HG03097 (cell line): ENCODE measurements around the gene THRB.

ENCODE experiments used
- ATAC-seq: cut with Tn5 transposase; IDR thresholded peaks from one replicate; pipeline ENCODE4 v1.9.1; 2021; ENCODE audit not compliant: unreplicated experiment, low FRiP score

THRB gene

GRCh38 chr3:24164967-24165602 is 329.6 kb downstream of the THRB start:
- no peak for ATAC-seq

- ATAC-seq = no peak
Measured at GRCh38 chr3:24162929-24163328, 331.7 kb downstream of the THRB start.

GRCh38 chr3:24161841-24162240 is 332.8 kb downstream of the THRB start:
- ATAC-seq = no peak

DNA sequence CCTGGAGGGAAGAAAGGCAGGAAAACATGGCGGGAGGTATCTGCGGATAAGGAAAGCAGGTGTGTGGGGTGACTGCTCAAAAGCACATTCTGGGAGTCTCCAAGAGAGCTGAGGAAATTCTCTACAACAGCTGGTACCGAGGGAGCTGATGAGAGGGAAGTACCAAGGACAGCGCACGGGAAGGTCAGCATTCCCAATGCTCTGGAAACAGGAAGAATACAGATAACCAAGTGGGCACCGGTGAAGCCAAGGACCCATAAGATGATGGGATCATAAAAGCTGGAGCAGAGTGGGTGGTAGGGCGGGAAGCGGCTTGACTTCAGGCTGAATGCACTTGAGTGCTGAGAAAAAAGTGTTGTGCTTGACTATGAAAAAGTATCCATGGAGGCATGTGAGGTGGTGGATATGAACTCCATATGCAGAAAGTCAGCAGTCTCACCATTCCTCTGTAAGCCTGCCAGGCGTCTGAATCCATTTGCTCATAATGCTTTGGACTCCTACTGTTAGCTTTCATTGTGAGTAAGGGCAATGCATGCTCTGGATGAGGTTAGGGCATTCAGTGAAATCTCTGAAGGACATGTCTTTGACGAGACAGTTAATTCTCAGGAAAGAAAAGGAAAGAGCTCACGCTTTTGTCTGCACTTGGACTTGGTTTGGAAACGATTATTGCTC is 334.1 kb downstream of the THRB start:
- ATAC-seq = no peak

DNA sequence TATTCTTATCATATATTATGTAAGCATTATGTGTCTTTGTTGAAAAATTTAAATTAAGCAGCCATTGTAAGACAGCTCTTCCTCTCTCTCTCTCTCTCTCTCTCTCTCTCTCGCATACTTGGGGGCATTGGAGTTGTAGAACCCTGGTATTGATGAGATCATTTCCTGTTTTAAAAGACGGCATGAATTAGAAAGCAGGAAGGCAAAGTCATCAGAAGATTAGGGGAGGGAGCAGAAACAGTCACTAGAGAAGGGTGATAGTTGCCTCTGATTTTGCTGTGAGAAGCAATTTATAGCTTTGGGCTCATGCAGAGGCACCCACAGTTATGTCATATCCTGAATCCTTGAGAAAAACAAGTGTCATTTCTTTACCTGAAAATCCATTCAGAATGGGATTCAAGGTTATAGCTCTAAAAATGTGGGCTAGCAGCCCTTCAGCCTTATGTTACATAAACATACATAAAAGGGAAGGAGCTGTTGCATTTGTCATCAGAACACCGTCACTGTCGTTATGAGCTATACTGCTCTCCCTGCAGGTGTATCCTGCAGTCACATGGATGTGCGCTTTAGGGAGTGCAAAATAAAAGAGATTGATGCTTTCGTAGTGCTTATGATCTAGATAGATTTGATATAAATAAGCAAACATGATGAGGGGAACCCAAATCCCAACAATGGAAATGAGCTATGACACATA is 335.7 kb downstream of the THRB start:
- ATAC-seq = no peak

- no peak for ATAC-seq
Measured at GRCh38 chr3:24157106-24157505, 337.5 kb downstream of the THRB start.

DNA sequence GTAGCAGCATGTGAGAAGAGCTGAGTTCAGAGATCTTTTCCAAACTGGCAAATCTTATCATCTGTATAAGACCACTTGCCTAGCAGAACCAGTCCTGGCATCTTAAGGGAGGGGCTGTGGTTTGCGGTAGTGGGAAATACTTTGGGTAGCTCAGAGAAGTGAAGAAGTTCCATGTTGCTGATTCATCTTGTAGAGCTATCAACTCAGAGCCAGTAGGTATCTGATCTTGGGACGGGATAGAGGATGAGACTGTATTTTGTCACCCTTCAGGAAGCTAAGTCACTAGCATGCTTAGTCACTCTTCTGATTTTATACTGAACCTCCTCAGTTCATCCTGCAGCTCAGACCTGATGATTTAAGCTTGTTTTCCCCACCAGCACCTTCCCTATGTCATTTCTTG is 338.2 kb downstream of the THRB start:
- no peak for ATAC-seq

DNA sequence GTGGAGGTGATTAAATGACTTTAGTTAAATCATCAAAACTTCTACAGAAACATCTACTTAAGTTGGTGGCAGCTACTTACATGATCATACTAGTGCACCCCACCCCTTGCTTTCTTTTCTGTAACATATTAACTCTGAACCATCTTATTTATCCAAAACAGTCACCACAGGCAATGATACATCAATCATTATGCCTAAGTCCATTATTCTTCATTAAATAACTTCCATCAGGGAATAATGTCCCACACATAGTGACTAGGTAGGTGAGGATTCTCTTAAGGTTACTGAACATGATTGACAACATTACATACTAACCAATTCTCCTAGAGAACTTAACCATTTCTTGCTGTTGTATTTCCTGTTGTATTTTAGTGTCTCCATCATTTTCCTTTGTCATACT is 339.4 kb downstream of the THRB start:
- ATAC-seq = no peak

GRCh38 chr3:24154781-24155180 is 339.9 kb downstream of the THRB start:
- no peak for ATAC-seq

- ATAC-seq = peak; percentile 78
Measured at GRCh38 chr3:24154013-24154695, 340.5 kb downstream of the THRB start.

DNA sequence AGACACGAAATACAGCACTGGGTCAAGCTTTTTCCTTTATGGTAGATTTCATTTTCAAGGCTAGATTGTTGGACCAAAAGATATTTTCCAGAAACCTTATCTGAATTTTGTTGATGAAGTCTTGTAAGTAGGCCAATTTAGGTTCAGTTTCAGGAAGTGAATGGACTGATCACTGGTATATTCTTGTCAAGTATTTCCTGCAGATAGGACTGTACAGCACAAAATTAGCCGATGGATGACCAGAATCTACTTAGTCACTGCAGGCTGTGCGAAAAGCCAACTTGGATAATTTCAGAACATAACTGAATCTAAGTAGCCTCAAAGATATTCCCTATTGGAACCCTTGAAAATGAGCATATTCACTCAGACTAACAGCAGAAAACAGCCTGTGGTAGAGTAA is 343.1 kb downstream of the THRB start:
- no peak for ATAC-seq

DNA sequence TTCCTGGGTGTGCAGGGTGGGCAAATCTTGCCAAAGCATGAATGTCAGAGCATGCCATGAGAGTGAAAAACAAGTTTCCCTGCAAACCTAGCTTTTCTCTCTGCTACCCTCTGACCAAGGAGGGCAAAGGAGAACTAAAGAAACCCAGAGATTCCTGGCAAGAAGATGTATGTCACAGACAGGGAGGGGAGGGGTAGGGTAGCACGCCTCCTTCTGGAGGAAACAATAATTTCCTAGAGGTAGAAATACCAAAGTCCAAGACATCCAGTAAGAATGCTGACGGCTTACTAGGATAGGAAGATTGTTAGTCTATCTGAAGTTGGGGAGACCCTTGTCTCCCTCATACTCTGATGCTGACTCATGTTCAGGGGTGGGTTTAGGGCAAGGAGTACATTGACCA is 345.6 kb downstream of the THRB start:
- ATAC-seq = no peak

DNA sequence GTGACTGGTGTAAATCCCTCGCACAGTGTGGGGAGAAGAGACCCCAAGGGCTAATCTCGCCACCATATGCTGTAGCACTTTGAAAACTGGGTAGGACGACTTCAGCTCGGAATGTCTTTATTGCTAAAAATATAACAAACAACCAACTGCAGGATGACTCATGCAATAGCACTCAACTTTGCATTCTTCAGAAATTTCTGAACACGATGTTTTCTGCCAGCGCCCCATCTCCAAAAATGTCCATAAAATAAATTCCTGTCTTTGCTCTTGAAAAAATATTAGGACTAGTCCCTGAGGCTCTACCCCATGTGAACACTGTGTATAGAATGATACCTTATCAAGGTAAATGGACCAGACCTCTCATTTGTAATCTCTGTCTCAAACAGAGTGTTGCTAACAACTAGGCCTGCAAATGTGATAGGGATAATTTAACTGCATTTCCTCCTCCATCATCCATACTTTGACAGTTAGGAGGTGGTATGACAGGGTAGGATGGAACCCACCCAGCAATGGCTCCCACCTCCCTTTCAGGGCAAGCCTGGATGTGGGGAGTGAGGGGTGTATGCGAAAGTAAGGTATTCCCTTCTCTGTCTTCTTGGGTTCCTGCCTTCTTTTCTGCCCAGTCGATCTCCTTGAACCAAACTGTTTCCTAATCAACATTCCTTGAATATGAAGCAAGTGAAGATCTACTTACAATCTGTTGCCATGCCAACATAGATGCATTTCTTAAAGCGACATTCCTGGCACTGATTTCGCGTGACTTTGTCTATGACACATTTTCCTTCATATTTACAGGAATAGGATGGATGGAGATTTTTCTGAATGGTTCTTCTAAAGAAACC is 348.4 kb downstream of the THRB start:
- no peak for ATAC-seq

DNA sequence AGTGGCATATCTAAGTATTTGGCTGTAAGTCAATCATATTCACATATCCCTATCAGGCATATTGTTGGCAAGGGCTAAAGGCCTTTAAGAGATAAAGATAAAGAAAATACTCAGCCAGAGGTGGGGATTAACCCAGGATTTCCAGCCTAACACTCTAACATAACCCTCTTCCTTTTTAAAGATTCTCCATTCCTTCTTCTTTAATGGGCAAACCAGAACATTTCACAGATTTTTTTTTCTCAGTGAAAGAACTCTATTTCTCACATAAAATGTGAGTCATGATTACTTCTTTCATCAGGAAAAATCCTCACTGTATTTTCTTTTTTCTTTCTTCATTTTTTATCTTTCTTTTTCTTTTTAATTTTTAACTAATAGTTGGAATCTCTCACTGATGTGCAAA is 349.2 kb downstream of the THRB start:
- no peak for ATAC-seq

DNA sequence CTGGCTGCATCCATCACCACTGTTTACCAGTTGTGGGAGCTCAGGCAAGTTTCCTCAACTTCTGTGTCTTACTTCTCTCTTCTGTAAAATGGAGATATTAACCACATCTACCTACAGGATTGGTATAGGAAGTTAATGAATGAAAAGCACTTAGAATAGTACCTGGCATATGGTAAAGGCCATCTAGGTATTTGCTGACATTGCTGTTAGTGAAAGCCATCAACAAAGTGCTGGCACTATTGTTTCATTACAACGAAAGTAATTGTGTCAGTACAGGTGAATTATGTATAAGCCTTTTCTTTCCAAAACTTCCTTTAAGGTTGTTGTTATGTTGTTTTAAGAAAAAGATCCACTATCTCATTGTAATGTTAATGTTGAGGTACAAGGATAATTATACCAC is 352.5 kb downstream of the THRB start:
- ATAC-seq = no peak

DNA sequence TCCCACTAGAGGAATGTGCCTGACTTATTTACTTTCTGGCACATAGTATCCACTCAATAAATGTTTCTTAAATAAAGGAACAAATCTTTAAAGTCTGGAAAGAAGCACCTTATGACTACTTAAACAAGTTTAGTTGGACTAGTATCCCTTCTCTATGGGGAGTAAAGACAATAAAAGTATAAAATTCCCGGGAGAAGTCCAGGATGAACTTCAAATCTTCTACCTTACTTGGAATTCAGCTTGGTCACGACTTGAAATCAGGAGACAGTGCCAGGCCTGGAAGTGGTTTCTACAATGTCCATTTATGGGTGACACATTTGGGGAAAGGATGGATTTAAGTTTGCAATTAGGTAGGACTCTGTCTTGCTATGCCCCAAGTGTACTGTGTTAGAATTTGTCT is 353.1 kb downstream of the THRB start:
- ATAC-seq = no peak

DNA sequence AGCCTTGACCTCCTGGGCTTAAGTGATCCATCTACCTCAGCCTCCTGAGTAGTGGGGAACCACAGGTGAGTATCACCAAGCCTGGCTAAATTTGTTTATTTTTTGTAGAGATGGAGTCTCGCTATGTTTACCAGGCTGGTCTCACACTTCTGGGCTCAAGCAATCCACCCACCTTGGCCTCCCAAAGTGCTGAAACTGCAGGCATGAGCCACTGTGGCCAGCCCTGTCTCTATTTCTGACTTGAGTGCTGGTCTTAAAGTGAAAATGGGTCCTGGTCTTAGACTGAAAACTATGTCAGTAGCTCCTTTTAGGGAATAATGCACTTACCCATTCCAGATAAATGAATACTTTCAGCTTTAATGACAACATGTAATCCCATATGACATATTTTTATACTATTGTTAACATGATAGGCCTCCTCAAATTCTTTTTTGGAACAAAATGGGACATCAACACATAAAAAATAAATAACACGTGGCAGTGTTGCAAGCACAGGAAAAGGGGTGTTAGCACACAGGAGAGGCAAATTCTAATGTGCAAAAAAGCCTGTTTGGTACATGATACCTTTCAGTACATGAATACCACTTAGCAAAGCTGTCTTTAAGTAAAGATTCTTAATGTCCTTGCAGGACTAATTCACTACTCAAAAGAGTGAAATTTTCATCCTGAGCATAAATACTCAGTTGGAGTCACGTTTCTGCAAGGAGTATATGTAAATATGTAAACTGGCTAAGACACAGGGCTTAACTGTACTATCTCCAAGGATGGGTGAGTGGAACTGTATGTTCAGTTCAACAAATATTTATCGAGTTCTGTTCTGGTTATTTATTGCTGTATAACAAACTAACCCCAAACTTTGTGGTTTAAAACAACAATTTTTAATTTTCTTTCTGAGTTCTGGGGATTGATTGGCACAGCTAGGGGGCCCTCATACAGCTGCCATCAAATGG is 354.9 kb downstream of the THRB start:
- no peak for ATAC-seq

DNA sequence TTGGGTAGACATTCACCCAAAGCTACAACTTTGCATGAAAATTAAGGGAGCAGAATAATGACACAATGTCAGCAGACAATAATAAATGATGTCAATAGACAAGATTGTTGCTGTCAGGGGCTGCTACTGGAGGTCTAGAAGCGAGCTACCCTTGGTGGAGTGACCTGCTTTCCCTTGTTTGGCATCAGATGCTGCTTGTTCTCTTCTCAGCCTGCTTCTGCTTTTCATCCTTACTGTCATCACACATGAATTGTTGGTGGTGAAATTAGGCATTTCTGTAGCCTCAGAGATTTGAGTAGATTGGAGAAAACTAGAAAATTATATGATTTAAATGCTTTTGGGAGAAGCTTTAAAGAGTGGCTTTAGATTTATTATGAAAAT is 355.8 kb downstream of the THRB start:
- no peak for ATAC-seq
